ENCODE data around the gene PCTP. TPM values are rescaled to one million over a fixed set of nuclear protein-coding genes. Genes with fewer than 3 reads are reported as not detected.

The PCTP gene
- total RNA-seq, 1 donor from 2014 or later: 8.6 TPM

GRCh38 chr17:55708175-55708974 is 42.5 kb upstream of the PCTP start:
- H3K9me3 ChIP-seq: no peaks in the 10 kb centered on the region

DNA sequence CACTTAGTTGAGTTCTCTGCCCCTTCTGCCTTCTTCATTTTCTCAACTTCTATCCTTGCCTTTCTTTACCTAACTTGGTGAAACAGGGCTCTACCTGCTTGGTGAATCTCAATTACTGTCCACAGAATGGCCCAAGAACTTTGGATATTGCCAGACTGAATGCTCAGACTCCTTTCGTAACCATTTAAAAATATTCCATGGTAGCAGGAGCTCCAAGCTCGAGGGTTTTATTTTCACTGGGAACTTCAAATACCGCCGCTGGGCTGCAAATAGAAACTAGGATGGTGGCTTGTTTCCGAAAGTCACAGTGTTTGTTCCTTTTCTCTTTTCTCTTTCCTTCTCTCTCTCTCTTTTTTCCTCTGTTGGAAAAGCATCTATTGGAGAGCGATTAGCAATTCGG is 41.4 kb upstream of the PCTP start:
- no peak overlapping the region for H3K27ac ChIP-seq
- no peaks in the 10 kb centered on the region for H3K36me3 ChIP-seq
- no peak for DNase-seq (ENCODE audit: extremely low spot score in 2 of 2)
- TF ChIP-seq POLR2AphosphoS5 (IDR thresholded peaks at IDR 0.05; ENCODE audit: insufficient read depth in 1 of 2, low read depth in 1 of 2) (no peak), POLR2A (IDR thresholded peaks at IDR 0.05) (no peak)
- TF ChIP-seq, protein P1, sequence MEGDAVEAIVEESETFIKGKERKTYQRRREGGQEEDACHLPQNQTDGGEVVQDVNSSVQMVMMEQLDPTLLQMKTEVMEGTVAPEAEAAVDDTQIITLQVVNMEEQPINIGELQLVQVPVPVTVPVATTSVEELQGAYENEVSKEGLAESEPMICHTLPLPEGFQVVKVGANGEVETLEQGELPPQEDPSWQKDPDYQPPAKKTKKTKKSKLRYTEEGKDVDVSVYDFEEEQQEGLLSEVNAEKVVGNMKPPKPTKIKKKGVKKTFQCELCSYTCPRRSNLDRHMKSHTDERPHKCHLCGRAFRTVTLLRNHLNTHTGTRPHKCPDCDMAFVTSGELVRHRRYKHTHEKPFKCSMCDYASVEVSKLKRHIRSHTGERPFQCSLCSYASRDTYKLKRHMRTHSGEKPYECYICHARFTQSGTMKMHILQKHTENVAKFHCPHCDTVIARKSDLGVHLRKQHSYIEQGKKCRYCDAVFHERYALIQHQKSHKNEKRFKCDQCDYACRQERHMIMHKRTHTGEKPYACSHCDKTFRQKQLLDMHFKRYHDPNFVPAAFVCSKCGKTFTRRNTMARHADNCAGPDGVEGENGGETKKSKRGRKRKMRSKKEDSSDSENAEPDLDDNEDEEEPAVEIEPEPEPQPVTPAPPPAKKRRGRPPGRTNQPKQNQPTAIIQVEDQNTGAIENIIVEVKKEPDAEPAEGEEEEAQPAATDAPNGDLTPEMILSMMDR (IDR thresholded peaks at IDR 0.05): no peak
- no peaks in the 10 kb centered on the region for H3K9me3 ChIP-seq
- no peak overlapping the region for H3K4me3 ChIP-seq
- intact Hi-C loops (cut with DNase I): no loop called here
- no peaks in the 10 kb centered on the region for H3K27me3 ChIP-seq
- peaks cover 14% of the 10 kb centered on the region for H3K4me1 ChIP-seq

More at GRCh38 chr17:55708175-55708974, 42.5 kb upstream of the PCTP start:
- TF ChIP-seq POLR2AphosphoS5 (IDR thresholded peaks at IDR 0.05; ENCODE audit: insufficient read depth in 1 of 2, low read depth in 1 of 2) (no peak), POLR2A (IDR thresholded peaks at IDR 0.05) (no peak)
- TF ChIP-seq, protein P1 (IDR thresholded peaks at IDR 0.05): no peak
- no peak for DNase-seq (ENCODE audit: extremely low spot score in 2 of 2)
- Histone ChIP-seq H3K4me1 (peaks cover 14% of the 10 kb centered on the region), H3K4me3 (no peak overlapping the region), H3K27me3 (no peaks in the 10 kb centered on the region), H3K36me3 (no peaks in the 10 kb centered on the region), H3K27ac (no peak overlapping the region)
- intact Hi-C loops (cut with DNase I): no loop called here

DNA sequence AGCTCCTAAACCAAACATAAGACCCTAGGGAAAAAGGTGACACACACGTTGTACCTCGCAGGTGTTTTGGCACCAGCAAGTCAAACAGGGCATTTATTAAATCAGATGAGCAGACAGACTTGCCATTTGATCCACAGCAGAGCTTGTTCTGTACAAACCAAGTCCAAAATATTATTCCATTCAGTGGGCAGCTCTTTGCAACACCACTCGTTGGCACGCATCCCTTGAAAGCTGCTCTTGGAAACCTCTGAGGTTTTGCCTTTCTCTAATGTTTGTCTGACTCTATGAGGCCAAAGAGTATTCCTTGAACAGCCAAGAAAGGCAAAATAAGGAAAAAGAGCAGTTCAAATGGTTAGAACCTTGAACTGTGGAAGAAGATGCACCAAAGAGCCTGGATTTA is 40.9 kb upstream of the PCTP start:
- Histone ChIP-seq H3K4me3 (no peak overlapping the region), H3K27ac (no peak overlapping the region), H3K36me3 (no peaks in the 10 kb centered on the region), H3K4me1 (peaks cover 14% of the 10 kb centered on the region), H3K27me3 (no peaks in the 10 kb centered on the region), H3K9me3 (no peaks in the 10 kb centered on the region)
- TF ChIP-seq POLR2AphosphoS5 (IDR thresholded peaks at IDR 0.05; ENCODE audit: insufficient read depth in 1 of 2, low read depth in 1 of 2) (no peak), POLR2A (IDR thresholded peaks at IDR 0.05) (no peak)
- TF ChIP-seq, protein P1 (IDR thresholded peaks at IDR 0.05): no peak
- intact Hi-C loops (cut with DNase I): loop anchor here (10.0 kb wide), 1 partner anchor 1545 kb away; the partner anchor contains the start of gene MSI2
- DNase-seq (ENCODE audit: extremely low spot score in 2 of 2): no peak

- Histone ChIP-seq H3K4me3 (no peak overlapping the region), H3K36me3 (no peaks in the 10 kb centered on the region), H3K4me1 (peaks cover 14% of the 10 kb centered on the region), H3K9me3 (no peaks in the 10 kb centered on the region), H3K27ac (no peak overlapping the region), H3K27me3 (no peaks in the 10 kb centered on the region)
- intact Hi-C loops (cut with DNase I): loop anchor here (10.0 kb wide), 1 partner anchor 1544 kb away; the partner anchor contains the start of gene MSI2
- no peak for DNase-seq (ENCODE audit: extremely low spot score in 2 of 2)
- no peak for TF ChIP-seq POLR2AphosphoS5 (IDR thresholded peaks at IDR 0.05; ENCODE audit: insufficient read depth in 1 of 2, low read depth in 1 of 2)
- TF ChIP-seq, protein P1 (IDR thresholded peaks at IDR 0.05): no peak
- no peak for TF ChIP-seq POLR2A (IDR thresholded peaks at IDR 0.05)
Observed at GRCh38 chr17:55710410-55710809, 40.4 kb upstream of the PCTP start.

All from vagina (tissue), 2 donors.